CD8-positive, alpha-beta memory T cell (primary cell): ENCODE results near the gene SOX18. TPM values are rescaled to one million over a fixed set of nuclear protein-coding genes. Genes with fewer than 3 reads are reported as not detected.

ENCODE experiments used
- CTCF ChIA-PET: fragments of 350-600 bp; sonication (Branson Sonifier 250); formaldehyde crosslinking; loops from one replicate; lab custom pipeline; 2021; ENCODE audit warnings: antibody characterized with exemption; lab: Charles Lee
- POLR2A ChIA-PET: fragments of 350-600 bp; sonication (Branson Sonifier 250); formaldehyde crosslinking; loops from one replicate; lab custom pipeline; 2021; ENCODE audit warnings: antibody characterized with exemption; lab: Charles Lee
- DNase-seq, 5 donors: peaks; one replicate each; pipeline versions ENCODE4 v3.0.0 to v3.0.0-alpha.2; 2020 to 2022; ENCODE audit warnings: mixed read lengths in 1 of 5
- H3K27ac ChIP-seq: one replicate; pipeline ENCODE4 v1.7.0; 2013; ENCODE audit warnings: low read depth, mild to moderate bottlenecking, low read length, moderate library complexity
- H3K27me3 ChIP-seq: 2 replicates; pipeline ENCODE4 v1.7.0; 2013; ENCODE audit warnings: low read length, mild to moderate bottlenecking; ENCODE audit not compliant: insufficient read depth, poor library complexity, severe bottlenecking
- H3K36me3 ChIP-seq: 2 replicates; pipeline ENCODE4 v1.7.0; 2013; ENCODE audit warnings: mild to moderate bottlenecking, low read length, moderate library complexity; ENCODE audit not compliant: insufficient read depth
- H3K4me1 ChIP-seq: 2 replicates; pipeline ENCODE4 v1.7.0; 2013; ENCODE audit warnings: mild to moderate bottlenecking, low read length, moderate library complexity; ENCODE audit not compliant: insufficient read depth
- H3K4me3 ChIP-seq: 2 replicates; pipeline ENCODE4 v1.7.0; 2013; ENCODE audit warnings: mild to moderate bottlenecking, low read length
- H3K9me3 ChIP-seq: 2 replicates; pipeline ENCODE4 v1.7.0; 2013; ENCODE audit warnings: mild to moderate bottlenecking, low read length
- H3K27ac Mint-ChIP-seq, 8 donors: one replicate each; pipeline ENCODE4 v1.8.0; 2020 to 2021; ENCODE audit warnings: mixed read lengths in 8 of 8, mild to moderate bottlenecking in 6 of 8, inconsistent platforms in 3 of 8, moderate library complexity in 3 of 8
- H3K27me3 Mint-ChIP-seq, 2 donors: one replicate each; pipeline ENCODE4 v1.8.0; 2020 to 2021; ENCODE audit warnings: mixed read lengths in 2 of 2, mild to moderate bottlenecking in 1 of 2, moderate library complexity in 1 of 2
- H3K36me3 Mint-ChIP-seq, 3 donors: one replicate each; pipeline ENCODE4 v1.8.0; 2020 to 2021; ENCODE audit warnings: mixed read lengths in 3 of 3, inconsistent platforms in 1 of 3, mild to moderate bottlenecking in 1 of 3
- H3K4me1 Mint-ChIP-seq, 3 donors: one replicate each; pipeline ENCODE4 v1.8.0; 2020 to 2021; ENCODE audit warnings: mixed read lengths in 3 of 3, inconsistent platforms in 1 of 3, mild to moderate bottlenecking in 1 of 3
- H3K4me3 Mint-ChIP-seq, 7 donors: one replicate each; pipeline ENCODE4 v1.8.0; 2020 to 2021; ENCODE audit warnings: mixed read lengths in 7 of 7, mild to moderate bottlenecking in 6 of 7, moderate library complexity in 4 of 7, inconsistent platforms in 2 of 7
- H3K9me3 Mint-ChIP-seq, 5 donors: one replicate each; pipeline ENCODE4 v1.8.0; 2020 to 2022; ENCODE audit warnings: mixed read lengths in 5 of 5, mild to moderate bottlenecking in 3 of 5, moderate library complexity in 2 of 5, inconsistent platforms in 1 of 5
- polyA plus RNA-seq: library from polyadenylated mRNA; unstranded; fragments of 300-500 nt; fragmentation: Illumina TruSeq; gene quantifications from one replicate; pipeline ENCODE4 v1.2.3, GENCODE V29; 2021
- total RNA-seq, 2 experiments: library from RNA; stranded (reverse); gene quantifications; one replicate each; pipeline ENCODE4 v1.2.3, GENCODE V29; 2021

The SOX18 gene
- total and polyA plus RNA-seq, 3 experiments from 2014 or later, result not detected

- Histone ChIP-seq H3K4me3 (peak within 1 kb of the TSS; percentile 81), H3K4me1 (peaks cover 36% of the 10 kb centered on the region), H3K27ac (peak within 1 kb of the TSS; percentile 81), H3K27me3 (no peaks in the 10 kb centered on the region), H3K36me3 (peaks cover 5% of the 10 kb centered on the region), H3K9me3 (no peaks in the 10 kb centered on the region)
- POLR2A ChIA-PET, result interaction anchor here (1.1 to 2.1 kb wide), 4 partner anchors 11 to 560 kb away, joined by 3 to 6 read pairs (median 4); partner anchors contain the start of genes PPDPF, TCEA2 and UCKL1
- peaks cover 16 to 68% (median 30%) of the 10 kb centered on the region in 3 donors for H3K4me1 Mint-ChIP-seq
- peak within 1 kb of the TSS; percentile 84 to 95 (median 90) for H3K27ac Mint-ChIP-seq
- H3K4me3 Mint-ChIP-seq, result peak within 1 kb of the TSS; percentile 83 to 93 (median 89)
- no peaks in the 10 kb centered on the region for H3K9me3 Mint-ChIP-seq
- peaks cover 0 to 11% (median 0%) of the 10 kb centered on the region in 3 donors for H3K36me3 Mint-ChIP-seq
- peak; percentile 48 to 69 (median 65) for DNase-seq
- peaks cover 2 to 3% of the 10 kb centered on the region in 2 donors for H3K27me3 Mint-ChIP-seq
- CTCF ChIA-PET, result interaction anchor here (1.1 to 6.8 kb wide), 5 partner anchors 40 to 584 kb away, joined by 3 to 71 read pairs (median 10); partner anchors contain the start of gene PRPF6
These were observed 30.8 kb upstream of the SOX18 start, which contains the start of gene OPRL1 for GRCh38 chr20:64080013-64080812. Gene OPRL1 (plus strand): TSS chr20:64080082. CDS start chr20:64092721, 12,639 bp downstream.

DNA sequence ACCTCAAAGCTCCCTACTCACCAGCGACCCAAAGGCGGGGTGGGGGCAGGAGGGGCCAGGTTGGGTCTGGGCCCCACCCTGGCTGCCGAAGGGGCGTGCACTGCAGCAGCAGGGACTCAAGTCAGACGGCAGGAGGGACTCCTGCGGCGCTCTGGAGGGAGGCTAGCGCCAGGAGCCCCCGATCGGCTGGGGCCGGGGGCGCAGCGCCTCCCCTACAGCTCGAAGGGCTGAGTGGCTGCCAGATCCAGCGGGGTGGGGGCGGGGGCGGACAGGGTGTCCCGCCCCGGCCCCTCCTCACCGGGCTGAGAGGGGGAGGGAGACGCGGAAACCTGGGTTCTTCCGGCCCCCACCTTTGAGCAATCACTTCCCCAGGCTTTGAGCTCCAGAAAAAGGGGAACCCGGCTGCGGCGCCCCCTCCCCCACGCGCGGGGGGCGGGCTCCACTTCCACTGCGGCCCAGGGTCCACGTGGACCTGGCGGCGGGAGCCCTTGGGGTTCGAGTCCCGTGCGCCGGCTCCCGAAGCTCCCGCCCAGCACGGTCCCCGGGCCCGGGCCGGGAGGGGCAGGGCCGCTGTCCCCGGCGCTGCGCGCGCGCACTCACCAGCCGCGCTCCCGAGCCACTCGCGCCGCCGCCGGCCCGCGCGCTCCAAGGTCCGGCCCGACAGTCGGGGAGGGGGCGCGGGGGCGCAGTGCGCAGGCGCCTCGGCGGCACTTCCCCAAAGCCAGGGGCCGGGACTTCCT, 30.0 kb upstream of the SOX18 start, which contains the start of gene RGS19:
Gene RGS19 (minus strand): TSS at position 246 of the 740 bp plus-strand sequence. CDS start 2,632 bp downstream, outside the sequence.
- Histone ChIP-seq H3K4me3 (peak within 1 kb of the TSS; percentile 81), H3K27ac (peak within 1 kb of the TSS; percentile 81), H3K9me3 (no peaks in the 10 kb centered on the region), H3K27me3 (no peaks in the 10 kb centered on the region), H3K36me3 (peaks cover 7% of the 10 kb centered on the region), H3K4me1 (peaks cover 36% of the 10 kb centered on the region)
- H3K4me1 Mint-ChIP-seq, result peaks cover 16 to 64% (median 30%) of the 10 kb centered on the region in 3 donors
- CTCF ChIA-PET, result interaction anchor here (0.8 to 4.8 kb wide), 5 partner anchors 10 to 583 kb away, joined by 3 to 34 read pairs (median 5); partner anchors contain the start of gene PRPF6
- POLR2A ChIA-PET, result interaction anchor here (0.6 to 2.1 kb wide), 7 partner anchors 10 to 559 kb away, joined by 3 to 6 read pairs (median 3); partner anchors contain the start of genes PPDPF, TCEA2 and UCKL1
- peak within 1 kb of the TSS; percentile 83 to 93 (median 89) for H3K4me3 Mint-ChIP-seq
- H3K9me3 Mint-ChIP-seq, result no peaks in the 10 kb centered on the region
- peaks cover 2 to 3% of the 10 kb centered on the region in 2 donors for H3K27me3 Mint-ChIP-seq
- DNase-seq, result peak; percentile 61 to 80 (median 65)
- peaks cover 0 to 15% (median 0%) of the 10 kb centered on the region in 3 donors for H3K36me3 Mint-ChIP-seq
- peak within 1 kb of the TSS; percentile 84 to 95 (median 90) for H3K27ac Mint-ChIP-seq

DNA sequence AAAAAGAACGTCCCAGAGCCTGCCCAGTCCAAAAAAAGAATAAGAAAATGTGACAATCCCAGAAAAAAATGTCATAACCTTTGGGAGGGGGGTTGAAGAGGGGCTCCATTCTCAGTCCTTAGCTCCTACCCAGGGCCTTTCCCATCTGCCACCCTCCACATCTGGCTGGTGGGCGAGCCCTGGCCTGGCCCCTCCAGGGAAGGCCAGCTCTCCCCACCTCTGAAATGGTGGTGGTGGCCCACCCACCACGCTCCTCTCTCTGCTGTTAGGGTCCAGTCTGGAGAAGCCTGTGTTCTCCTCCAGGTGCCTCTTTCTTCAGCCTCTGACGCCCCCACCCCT, 29.5 kb upstream of the SOX18 start:
- H3K4me3 Mint-ChIP-seq, result peak overlapping the region; percentile 83 to 93 (median 89)

DNA sequence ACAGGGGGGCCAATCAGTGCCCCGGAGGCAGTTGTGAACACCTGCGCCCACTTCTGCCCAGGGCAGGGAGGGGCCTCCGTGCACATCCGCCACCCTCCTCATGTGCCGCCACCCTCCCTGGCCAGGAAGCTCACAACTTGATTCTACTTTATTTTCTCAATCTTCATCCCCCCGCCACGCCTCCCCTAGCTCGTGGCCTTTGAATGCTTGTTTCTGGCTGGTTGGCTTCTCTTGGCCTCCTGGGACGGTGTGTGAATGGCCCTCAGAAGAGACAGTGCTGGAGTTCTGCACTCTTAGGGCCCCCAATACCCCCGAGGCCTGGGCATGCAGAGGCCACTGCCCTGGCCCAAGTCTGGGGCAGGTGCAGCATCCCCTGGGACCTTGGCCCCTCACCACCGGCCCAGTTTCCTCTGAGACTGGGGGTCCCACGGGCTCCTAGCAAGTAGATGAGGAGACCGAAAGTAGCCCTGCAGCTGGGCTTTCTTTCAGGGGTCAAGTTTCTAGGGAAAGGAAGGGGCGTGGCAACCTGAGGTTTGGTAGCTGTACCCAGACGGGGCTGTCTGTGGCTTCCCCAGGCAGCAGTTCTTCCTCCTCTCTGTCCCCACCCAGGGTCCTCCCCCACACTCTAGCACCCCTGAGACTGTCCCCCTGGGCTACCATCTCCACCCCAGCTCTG, 28.6 kb upstream of the SOX18 start:
- Mint-ChIP-seq H3K27ac (peak overlapping the region; percentile 6 to 97 (median 88)), H3K4me3 (peak overlapping the region; percentile 83 to 93 (median 89)), H3K4me1 (peaks cover 11 to 57% (median 24%) of the 10 kb centered on the region in 3 donors), H3K36me3 (peaks cover 0 to 27% (median 0%) of the 10 kb centered on the region in 3 donors), H3K27me3 (no peaks in the 10 kb centered on the region), H3K9me3 (no peaks in the 10 kb centered on the region)
- H3K36me3 ChIP-seq, result peaks cover 7% of the 10 kb centered on the region
- peak; percentile 51 to 76 (median 70) for DNase-seq
- H3K27me3 ChIP-seq, result no peaks in the 10 kb centered on the region
- H3K4me3 ChIP-seq, result peak overlapping the region; percentile 81
- CTCF ChIA-PET, result interaction anchor here (0.9 to 4.8 kb wide), 8 partner anchors 9 to 122 kb away, joined by 3 to 34 read pairs (median 4); partner anchors contain the start of genes PRPF6 and UCKL1
- H3K27ac ChIP-seq, result peak overlapping the region; percentile 81
- POLR2A ChIA-PET, result interaction anchor here (0.6 to 1.0 kb wide), 3 partner anchors 15 to 436 kb away, joined by 3 to 6 read pairs (median 4); partner anchors contain the start of gene TCEA2
- no peaks in the 10 kb centered on the region for H3K9me3 ChIP-seq
- peaks cover 32% of the 10 kb centered on the region for H3K4me1 ChIP-seq

More for the DNA sequence above, 29.5 kb upstream of the SOX18 start:
- Histone ChIP-seq H3K27ac (peak overlapping the region; percentile 81), H3K36me3 (peaks cover 7% of the 10 kb centered on the region), H3K4me1 (peaks cover 36% of the 10 kb centered on the region), H3K9me3 (no peaks in the 10 kb centered on the region), H3K27me3 (no peaks in the 10 kb centered on the region), H3K4me3 (peak overlapping the region; percentile 81)
- Mint-ChIP-seq H3K27ac (peak overlapping the region; percentile 72 to 95 (median 89)), H3K27me3 (no peaks in the 10 kb centered on the region), H3K9me3 (no peaks in the 10 kb centered on the region), H3K36me3 (peaks cover 0 to 20% (median 0%) of the 10 kb centered on the region in 3 donors), H3K4me1 (peaks cover 11 to 60% (median 27%) of the 10 kb centered on the region in 3 donors)
- CTCF ChIA-PET, result interaction anchor here (0.8 to 4.8 kb wide), 5 partner anchors 9 to 582 kb away, joined by 3 to 34 read pairs (median 5); partner anchors contain the start of gene PRPF6
- no peak for DNase-seq
- POLR2A ChIA-PET, result interaction anchor here (0.6 to 2.1 kb wide), 6 partner anchors 9 to 558 kb away, joined by 3 to 6 read pairs (median 3); partner anchors contain the start of genes PPDPF and TCEA2

DNA sequence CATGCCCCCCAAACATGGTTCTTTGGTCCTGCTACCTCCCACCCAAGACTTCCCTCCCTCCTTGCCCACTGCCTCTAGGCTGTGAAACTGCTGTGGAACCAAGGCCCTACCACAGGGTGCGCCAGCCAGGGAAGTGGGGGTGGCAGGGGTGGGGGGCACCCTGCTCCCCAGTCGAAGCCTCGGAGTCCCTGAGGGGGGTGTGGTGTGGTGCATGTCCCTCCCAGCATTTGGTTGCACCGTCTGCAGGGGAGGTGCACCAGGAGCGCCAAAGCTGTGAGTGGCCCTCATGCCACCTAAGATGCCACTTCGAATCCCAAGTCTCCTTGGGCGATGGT, 28.1 kb upstream of the SOX18 start:
- Mint-ChIP-seq H3K4me1 (peaks cover 11 to 52% (median 20%) of the 10 kb centered on the region in 3 donors), H3K9me3 (no peaks in the 10 kb centered on the region), H3K27ac (peak overlapping the region; percentile 6 to 97 (median 88)), H3K4me3 (peak overlapping the region; percentile 83 to 93 (median 89)), H3K27me3 (no peaks in the 10 kb centered on the region), H3K36me3 (peaks cover 0 to 31% (median 0%) of the 10 kb centered on the region in 3 donors)
- ChIA-PET POLR2A (interaction anchor here (0.6 to 1.0 kb wide), 3 partner anchors 15 to 436 kb away, joined by 3 to 6 read pairs (median 4); partner anchors contain the start of gene TCEA2), CTCF (interaction anchor here (0.9 to 4.8 kb wide), 8 partner anchors 8 to 121 kb away, joined by 3 to 34 read pairs (median 4); partner anchors contain the start of genes PRPF6 and UCKL1)
- H3K4me3 ChIP-seq, result peak overlapping the region; percentile 81
- H3K27me3 ChIP-seq, result no peaks in the 10 kb centered on the region
- no peak for DNase-seq
- H3K9me3 ChIP-seq, result no peaks in the 10 kb centered on the region
- peaks cover 7% of the 10 kb centered on the region for H3K36me3 ChIP-seq
- H3K4me1 ChIP-seq, result peaks cover 28% of the 10 kb centered on the region
- H3K27ac ChIP-seq, result peak overlapping the region; percentile 81

DNA sequence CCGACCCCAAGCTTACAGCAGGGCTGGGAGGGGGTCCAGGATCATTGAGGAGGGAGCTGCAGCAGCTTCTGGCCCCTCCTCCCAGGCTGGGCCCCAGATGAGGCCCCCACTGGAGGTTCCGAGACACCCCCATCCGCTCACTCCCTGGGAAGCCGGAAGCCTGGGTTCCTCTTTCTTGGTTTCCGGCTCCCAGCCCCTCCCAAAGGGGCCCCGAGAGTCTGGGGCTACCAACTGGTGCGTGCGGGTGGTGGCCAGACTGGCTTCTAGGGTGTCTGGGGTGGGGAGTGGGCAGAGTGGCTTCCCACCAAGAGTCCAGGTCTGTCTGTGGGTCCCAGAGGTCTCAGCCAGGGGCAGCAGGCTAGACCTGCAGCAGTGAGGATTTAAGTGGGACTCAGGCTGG, 27.7 kb upstream of the SOX18 start:
- Histone ChIP-seq H3K4me3 (peak overlapping the region; percentile 81), H3K9me3 (no peaks in the 10 kb centered on the region), H3K4me1 (peaks cover 24% of the 10 kb centered on the region), H3K27me3 (no peaks in the 10 kb centered on the region), H3K27ac (peak overlapping the region; percentile 16), H3K36me3 (peaks cover 7% of the 10 kb centered on the region)
- Mint-ChIP-seq H3K4me3 (peak overlapping the region; percentile 83 to 93 (median 89)), H3K36me3 (peaks cover 0 to 35% (median 0%) of the 10 kb centered on the region in 3 donors), H3K27ac (peak overlapping the region in 7 of 8 donors; percentile 14 to 97 (median 88)), H3K9me3 (no peaks in the 10 kb centered on the region), H3K27me3 (no peaks in the 10 kb centered on the region), H3K4me1 (peaks cover 10 to 47% (median 17%) of the 10 kb centered on the region in 3 donors)
- DNase-seq, result peak in 3 of 5 donors; percentile 23 to 44 (median 37)
- ChIA-PET CTCF (interaction anchor here (1.0 to 2.5 kb wide), 5 partner anchors 8 to 39 kb away, joined by 3 to 9 read pairs (median 6); no protein-coding TSS in a partner anchor), POLR2A (no interaction called here)
